K562 (cell line): Measurements from ENCODE around the gene FTSJ1. TPM values are rescaled to one million over a fixed set of nuclear protein-coding genes. Genes with fewer than 3 reads are reported as not detected.

Experiments used
- BACH1 ChIP-seq: fragments of 200-800 bp; sonication (Bioruptor generic); IDR thresholded peaks from 2 replicates; pipeline ENCODE4 v1.6.1; 2016; ENCODE audit warnings: missing genetic modification characterization, missing compliant biosample characterization
- CEBPG ChIP-seq, 3 experiments: fragments of 200-800 bp in 1 of 3; sonication (Bioruptor generic) in 1 of 3; sonication (generic) in 1 of 3; formaldehyde crosslinking in 1 of 3; IDR thresholded peaks in 2 of 3; conservative IDR thresholded peaks in 1 of 3; 2 replicates each; pipeline versions ENCODE4 v1.6.1 to v1.8.0; 2016 to 2022; ENCODE audit warnings: missing compliant biosample characterization in 2 of 3, missing genetic modification characterization in 2 of 3, mild to moderate bottlenecking in 1 of 3, missing genetic modification reagents in 1 of 3
- ETV6 ChIP-seq, 3 experiments: fragments of 150-350 bp in 1 of 3; sonication (generic) in 1 of 3; formaldehyde crosslinking in 1 of 3; IDR thresholded peaks; 2 replicates each; pipeline versions ENCODE4 v1.6.1 to v1.8.0; 2014 to 2022; ENCODE audit warnings: borderline replicate concordance in 2 of 3, low read depth in 2 of 3, antibody characterized with exemption in 1 of 3, low read length in 1 of 3, mild to moderate bottlenecking in 1 of 3, missing genetic modification reagents in 1 of 3
- FOXK2 ChIP-seq, 2 experiments: fragments of 450-650 bp; IDR thresholded peaks in 1 of 2; conservative IDR thresholded peaks in 1 of 2; 2 replicates each; pipeline ENCODE4 v1.6.1; 2016; ENCODE audit warnings: low read depth in 2 of 2, mild to moderate bottlenecking in 1 of 2
- HDAC8 ChIP-seq: fragments of 450-650 bp; IDR thresholded peaks from 2 replicates; pipeline ENCODE4 v1.6.1; 2016; ENCODE audit warnings: mild to moderate bottlenecking, missing genetic modification characterization, moderate library complexity, missing compliant biosample characterization
- HSF4 ChIP-seq: fragments of 250-450 bp; sonication (Bioruptor Pico); IDR thresholded peaks from 2 replicates; pipeline ENCODE4 v2.1.2; 2022; ENCODE audit warnings: mild to moderate bottlenecking, moderate library complexity, borderline replicate concordance
- MYBL2 ChIP-seq, 2 experiments: fragments of 450-650 bp in 1 of 2; sonication (generic) in 1 of 2; formaldehyde crosslinking in 1 of 2; IDR thresholded peaks; 2 replicates each; pipeline versions ENCODE4 v1.6.1 to v1.8.1; 2017 to 2022; ENCODE audit warnings: borderline replicate concordance in 1 of 2, inconsistent platforms in 1 of 2, low read depth in 1 of 2, mild to moderate bottlenecking in 1 of 2, missing genetic modification reagents in 1 of 2, moderate library complexity in 1 of 2
- polyA plus RNA-seq, 8 experiments: library from polyadenylated mRNA; depleted of rRNA in 4 of 8; stranded (reverse) in 5 of 8; unstranded in 3 of 8; fragments of >200 nt; fragmentation: Nextera tagmentation in 2 of 8; fragmentation: Illumina TruSeq in 1 of 8; extraction: Ambion mirVana in 2 of 8; extraction: Trizol in 1 of 8; gene quantifications; 2 replicates each; pipeline versions ENCODE4 v1.2.1 to v1.2.3, GENCODE V29; 2011 to 2014; ENCODE audit warnings: inconsistent platforms in 1 of 8, missing spikeins in 1 of 8
- total RNA-seq, 7 experiments: library from RNA; depleted of rRNA in 6 of 7; stranded (reverse); fragments of >200 nt in 6 of 7; fragmentation: Illumina TruSeq in 2 of 7; extraction: Trizol in 2 of 7; gene quantifications; 2 replicates each; pipeline versions ENCODE4 v1.2.1 to v1.2.3, GENCODE V29; 2011 to 2021; ENCODE audit warnings: low replicate concordance in 1 of 7
- TF ChIP-seq, protein P1 (sequence below): fragments of 200-600 bp; sonication (generic); IDR thresholded peaks from one replicate; pipeline ENCODE4 v1.6.1; 2012; ENCODE audit warnings: mild to moderate bottlenecking, low read depth, low read length, inconsistent platforms
- TF ChIP-seq, protein P2 (sequence below): fragments of 450-650 bp; formaldehyde crosslinking; IDR thresholded peaks from 2 replicates; pipeline ENCODE4 v1.4.0; 2022; ENCODE audit warnings: missing genetic modification characterization

FTSJ1 gene
- total and polyA plus RNA-seq, 9 of the 15 experiments (the other 6 are each of a cell fraction or from before 2014, with no cell fraction given): 12.2 to 95.6 (median 71.6) TPM

DNA sequence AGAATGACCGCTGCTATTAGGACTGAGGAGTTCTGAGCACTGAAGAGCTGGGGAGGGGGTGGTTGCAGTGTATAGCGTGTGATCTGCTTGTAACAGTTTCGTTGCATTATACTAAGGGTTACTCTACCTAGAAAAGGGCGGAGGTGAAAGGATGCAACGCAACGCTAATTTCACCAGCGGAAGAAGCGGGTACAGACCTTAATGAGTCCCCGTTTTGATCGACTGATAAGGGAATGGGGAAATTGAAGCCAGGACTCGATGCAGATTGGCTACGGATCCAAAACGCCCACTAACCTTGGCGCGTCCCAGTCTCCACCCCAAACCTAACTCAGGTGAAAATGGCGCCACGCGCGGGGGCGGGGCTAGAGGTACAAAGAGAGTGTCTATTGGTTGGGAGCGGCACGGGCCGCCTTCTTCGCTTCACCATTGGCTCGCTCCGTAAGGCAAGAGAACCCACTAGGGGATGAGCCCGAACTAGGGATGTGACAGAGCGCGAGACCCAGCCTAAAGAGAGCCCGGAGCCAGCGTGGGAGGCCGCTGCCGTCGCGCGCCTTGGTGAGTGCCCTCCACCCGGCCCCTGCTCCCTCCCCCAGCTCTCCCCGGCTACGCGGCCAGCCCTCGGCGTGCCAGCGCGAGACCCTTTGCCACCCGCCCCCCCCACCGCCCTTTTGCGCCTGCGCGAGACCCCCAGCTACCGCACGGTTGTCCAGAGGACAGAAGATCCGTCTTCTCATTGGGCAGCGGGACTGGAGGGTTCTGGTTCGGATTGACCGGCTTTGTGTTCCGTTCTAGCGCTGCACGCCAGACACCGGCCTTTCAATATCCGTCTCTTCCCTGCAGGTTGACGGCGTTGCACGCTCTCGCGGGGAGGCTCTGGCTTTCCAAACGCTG is 45.6 kb downstream of the FTSJ1 start, which contains the start of gene EBP (continued):
- TF ChIP-seq, protein P1, sequence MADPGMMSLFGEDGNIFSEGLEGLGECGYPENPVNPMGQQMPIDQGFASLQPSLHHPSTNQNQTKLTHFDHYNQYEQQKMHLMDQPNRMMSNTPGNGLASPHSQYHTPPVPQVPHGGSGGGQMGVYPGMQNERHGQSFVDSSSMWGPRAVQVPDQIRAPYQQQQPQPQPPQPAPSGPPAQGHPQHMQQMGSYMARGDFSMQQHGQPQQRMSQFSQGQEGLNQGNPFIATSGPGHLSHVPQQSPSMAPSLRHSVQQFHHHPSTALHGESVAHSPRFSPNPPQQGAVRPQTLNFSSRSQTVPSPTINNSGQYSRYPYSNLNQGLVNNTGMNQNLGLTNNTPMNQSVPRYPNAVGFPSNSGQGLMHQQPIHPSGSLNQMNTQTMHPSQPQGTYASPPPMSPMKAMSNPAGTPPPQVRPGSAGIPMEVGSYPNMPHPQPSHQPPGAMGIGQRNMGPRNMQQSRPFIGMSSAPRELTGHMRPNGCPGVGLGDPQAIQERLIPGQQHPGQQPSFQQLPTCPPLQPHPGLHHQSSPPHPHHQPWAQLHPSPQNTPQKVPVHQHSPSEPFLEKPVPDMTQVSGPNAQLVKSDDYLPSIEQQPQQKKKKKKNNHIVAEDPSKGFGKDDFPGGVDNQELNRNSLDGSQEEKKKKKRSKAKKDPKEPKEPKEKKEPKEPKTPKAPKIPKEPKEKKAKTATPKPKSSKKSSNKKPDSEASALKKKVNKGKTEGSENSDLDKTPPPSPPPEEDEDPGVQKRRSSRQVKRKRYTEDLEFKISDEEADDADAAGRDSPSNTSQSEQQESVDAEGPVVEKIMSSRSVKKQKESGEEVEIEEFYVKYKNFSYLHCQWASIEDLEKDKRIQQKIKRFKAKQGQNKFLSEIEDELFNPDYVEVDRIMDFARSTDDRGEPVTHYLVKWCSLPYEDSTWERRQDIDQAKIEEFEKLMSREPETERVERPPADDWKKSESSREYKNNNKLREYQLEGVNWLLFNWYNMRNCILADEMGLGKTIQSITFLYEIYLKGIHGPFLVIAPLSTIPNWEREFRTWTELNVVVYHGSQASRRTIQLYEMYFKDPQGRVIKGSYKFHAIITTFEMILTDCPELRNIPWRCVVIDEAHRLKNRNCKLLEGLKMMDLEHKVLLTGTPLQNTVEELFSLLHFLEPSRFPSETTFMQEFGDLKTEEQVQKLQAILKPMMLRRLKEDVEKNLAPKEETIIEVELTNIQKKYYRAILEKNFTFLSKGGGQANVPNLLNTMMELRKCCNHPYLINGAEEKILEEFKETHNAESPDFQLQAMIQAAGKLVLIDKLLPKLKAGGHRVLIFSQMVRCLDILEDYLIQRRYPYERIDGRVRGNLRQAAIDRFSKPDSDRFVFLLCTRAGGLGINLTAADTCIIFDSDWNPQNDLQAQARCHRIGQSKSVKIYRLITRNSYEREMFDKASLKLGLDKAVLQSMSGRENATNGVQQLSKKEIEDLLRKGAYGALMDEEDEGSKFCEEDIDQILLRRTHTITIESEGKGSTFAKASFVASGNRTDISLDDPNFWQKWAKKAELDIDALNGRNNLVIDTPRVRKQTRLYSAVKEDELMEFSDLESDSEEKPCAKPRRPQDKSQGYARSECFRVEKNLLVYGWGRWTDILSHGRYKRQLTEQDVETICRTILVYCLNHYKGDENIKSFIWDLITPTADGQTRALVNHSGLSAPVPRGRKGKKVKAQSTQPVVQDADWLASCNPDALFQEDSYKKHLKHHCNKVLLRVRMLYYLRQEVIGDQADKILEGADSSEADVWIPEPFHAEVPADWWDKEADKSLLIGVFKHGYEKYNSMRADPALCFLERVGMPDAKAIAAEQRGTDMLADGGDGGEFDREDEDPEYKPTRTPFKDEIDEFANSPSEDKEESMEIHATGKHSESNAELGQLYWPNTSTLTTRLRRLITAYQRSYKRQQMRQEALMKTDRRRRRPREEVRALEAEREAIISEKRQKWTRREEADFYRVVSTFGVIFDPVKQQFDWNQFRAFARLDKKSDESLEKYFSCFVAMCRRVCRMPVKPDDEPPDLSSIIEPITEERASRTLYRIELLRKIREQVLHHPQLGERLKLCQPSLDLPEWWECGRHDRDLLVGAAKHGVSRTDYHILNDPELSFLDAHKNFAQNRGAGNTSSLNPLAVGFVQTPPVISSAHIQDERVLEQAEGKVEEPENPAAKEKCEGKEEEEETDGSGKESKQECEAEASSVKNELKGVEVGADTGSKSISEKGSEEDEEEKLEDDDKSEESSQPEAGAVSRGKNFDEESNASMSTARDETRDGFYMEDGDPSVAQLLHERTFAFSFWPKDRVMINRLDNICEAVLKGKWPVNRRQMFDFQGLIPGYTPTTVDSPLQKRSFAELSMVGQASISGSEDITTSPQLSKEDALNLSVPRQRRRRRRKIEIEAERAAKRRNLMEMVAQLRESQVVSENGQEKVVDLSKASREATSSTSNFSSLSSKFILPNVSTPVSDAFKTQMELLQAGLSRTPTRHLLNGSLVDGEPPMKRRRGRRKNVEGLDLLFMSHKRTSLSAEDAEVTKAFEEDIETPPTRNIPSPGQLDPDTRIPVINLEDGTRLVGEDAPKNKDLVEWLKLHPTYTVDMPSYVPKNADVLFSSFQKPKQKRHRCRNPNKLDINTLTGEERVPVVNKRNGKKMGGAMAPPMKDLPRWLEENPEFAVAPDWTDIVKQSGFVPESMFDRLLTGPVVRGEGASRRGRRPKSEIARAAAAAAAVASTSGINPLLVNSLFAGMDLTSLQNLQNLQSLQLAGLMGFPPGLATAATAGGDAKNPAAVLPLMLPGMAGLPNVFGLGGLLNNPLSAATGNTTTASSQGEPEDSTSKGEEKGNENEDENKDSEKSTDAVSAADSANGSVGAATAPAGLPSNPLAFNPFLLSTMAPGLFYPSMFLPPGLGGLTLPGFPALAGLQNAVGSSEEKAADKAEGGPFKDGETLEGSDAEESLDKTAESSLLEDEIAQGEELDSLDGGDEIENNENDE: no peak
- TF ChIP-seq CEBPG (CRISPR knock-in tag; IDR thresholded peaks at IDR 0.05) (no peak), CEBPG (tag; conservative IDR thresholded peaks at IDR 0.05 in 1 of 2, IDR thresholded peaks at IDR 0.05 in 1 of 2) (no peak), HSF4 (no peak), MYBL2 (IDR thresholded peaks at IDR 0.05; ENCODE audit: low read depth) (0 out of 2 replicates have a peak, but pooled peaks have one; percentile 17), MYBL2 (CRISPR knock-in tag; IDR thresholded peaks at IDR 0.05; ENCODE audit: borderline replicate concordance) (no peak), BACH1 (tag) (no peak), FOXK2 (conservative IDR thresholded peaks at IDR 0.05 in 1 of 2, IDR thresholded peaks at IDR 0.05 in 1 of 2; ENCODE audit: low read depth in 2 of 2) (no peak; a peak in 1 of 4 replicates), ETV6 (IDR thresholded peaks at IDR 0.05; ENCODE audit: borderline replicate concordance in 1 of 2, low read depth in 2 of 2, low read length in 1 of 2) (no peak), ETV6 (CRISPR knock-in tag; IDR thresholded peaks at IDR 0.05; ENCODE audit: borderline replicate concordance) (no peak), HDAC8 (tag) (no peak)
- TF ChIP-seq, protein P2, sequence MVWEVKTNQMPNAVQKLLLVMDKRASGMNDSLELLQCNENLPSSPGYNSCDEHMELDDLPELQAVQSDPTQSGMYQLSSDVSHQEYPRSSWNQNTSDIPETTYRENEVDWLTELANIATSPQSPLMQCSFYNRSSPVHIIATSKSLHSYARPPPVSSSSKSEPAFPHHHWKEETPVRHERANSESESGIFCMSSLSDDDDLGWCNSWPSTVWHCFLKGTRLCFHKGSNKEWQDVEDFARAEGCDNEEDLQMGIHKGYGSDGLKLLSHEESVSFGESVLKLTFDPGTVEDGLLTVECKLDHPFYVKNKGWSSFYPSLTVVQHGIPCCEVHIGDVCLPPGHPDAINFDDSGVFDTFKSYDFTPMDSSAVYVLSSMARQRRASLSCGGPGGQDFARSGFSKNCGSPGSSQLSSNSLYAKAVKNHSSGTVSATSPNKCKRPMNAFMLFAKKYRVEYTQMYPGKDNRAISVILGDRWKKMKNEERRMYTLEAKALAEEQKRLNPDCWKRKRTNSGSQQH: no peak
